ENCODE results near the gene ADISSP. TPM values are rescaled to one million over a fixed set of nuclear protein-coding genes. Genes with fewer than 3 reads are reported as not detected.

ADISSP gene
- total and polyA plus RNA-seq, 2 experiments from 2014 or later: 86.6 to 126 TPM

DNA sequence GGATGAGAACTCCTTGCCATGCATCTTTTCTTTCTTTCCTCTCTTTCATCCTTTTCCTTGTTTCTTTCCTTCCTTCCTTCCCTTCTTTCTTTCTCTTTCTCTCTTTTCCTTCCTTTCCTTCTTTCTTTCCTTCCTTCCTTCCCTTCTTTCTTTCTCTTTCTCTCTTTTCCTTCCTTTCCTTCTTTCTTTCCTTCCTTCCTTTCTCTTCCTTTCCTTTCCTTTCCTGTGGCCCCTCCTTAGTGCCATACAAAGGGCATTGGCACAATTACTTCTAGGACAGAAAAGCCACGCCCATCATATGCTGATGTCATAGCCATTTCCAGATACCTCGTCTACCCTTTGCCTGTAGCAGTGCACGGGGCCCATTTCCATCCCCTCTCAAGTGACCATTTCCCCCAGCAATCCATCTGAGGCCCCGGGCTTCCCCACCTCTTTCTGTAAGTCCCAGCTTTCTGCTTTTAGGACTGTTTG, 21.2 kb upstream of the ADISSP start (continued):
- TF ChIP-seq, protein P1, sequence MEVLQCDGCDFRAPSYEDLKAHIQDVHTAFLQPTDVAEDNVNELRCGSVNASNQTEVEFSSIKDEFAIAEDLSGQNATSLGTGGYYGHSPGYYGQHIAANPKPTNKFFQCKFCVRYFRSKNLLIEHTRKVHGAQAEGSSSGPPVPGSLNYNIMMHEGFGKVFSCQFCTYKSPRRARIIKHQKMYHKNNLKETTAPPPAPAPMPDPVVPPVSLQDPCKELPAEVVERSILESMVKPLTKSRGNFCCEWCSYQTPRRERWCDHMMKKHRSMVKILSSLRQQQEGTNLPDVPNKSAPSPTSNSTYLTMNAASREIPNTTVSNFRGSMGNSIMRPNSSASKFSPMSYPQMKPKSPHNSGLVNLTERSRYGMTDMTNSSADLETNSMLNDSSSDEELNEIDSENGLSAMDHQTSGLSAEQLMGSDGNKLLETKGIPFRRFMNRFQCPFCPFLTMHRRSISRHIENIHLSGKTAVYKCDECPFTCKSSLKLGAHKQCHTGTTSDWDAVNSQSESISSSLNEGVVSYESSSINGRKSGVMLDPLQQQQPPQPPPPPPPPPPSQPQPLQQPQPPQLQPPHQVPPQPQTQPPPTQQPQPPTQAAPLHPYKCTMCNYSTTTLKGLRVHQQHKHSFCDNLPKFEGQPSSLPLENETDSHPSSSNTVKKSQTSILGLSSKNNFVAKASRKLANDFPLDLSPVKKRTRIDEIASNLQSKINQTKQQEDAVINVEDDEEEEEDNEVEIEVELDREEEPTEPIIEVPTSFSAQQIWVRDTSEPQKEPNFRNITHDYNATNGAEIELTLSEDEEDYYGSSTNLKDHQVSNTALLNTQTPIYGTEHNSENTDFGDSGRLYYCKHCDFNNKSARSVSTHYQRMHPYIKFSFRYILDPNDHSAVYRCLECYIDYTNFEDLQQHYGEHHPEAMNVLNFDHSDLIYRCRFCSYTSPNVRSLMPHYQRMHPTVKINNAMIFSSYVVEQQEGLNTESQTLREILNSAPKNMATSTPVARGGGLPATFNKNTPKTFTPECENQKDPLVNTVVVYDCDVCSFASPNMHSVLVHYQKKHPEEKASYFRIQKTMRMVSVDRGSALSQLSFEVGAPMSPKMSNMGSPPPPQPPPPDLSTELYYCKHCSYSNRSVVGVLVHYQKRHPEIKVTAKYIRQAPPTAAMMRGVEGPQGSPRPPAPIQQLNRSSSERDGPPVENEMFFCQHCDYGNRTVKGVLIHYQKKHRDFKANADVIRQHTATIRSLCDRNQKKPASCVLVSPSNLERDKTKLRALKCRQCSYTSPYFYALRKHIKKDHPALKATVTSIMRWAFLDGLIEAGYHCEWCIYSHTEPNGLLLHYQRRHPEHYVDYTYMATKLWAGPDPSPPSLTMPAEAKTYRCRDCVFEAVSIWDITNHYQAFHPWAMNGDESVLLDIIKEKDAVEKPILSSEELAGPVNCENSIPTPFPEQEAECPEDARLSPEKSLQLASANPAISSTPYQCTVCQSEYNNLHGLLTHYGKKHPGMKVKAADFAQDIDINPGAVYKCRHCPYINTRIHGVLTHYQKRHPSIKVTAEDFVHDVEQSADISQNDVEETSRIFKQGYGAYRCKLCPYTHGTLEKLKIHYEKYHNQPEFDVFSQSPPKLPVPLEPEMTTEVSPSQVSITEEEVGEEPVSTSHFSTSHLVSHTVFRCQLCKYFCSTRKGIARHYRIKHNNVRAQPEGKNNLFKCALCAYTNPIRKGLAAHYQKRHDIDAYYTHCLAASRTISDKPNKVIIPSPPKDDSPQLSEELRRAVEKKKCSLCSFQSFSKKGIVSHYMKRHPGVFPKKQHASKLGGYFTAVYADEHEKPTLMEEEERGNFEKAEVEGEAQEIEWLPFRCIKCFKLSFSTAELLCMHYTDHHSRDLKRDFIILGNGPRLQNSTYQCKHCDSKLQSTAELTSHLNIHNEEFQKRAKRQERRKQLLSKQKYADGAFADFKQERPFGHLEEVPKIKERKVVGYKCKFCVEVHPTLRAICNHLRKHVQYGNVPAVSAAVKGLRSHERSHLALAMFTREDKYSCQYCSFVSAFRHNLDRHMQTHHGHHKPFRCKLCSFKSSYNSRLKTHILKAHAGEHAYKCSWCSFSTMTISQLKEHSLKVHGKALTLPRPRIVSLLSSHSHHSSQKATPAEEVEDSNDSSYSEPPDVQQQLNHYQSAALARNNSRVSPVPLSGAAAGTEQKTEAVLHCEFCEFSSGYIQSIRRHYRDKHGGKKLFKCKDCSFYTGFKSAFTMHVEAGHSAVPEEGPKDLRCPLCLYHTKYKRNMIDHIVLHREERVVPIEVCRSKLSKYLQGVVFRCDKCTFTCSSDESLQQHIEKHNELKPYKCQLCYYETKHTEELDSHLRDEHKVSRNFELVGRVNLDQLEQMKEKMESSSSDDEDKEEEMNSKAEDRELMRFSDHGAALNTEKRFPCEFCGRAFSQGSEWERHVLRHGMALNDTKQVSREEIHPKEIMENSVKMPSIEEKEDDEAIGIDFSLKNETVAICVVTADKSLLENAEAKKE (CRISPR knock-in tag; IDR thresholded peaks at IDR 0.05): no peak
- TF ChIP-seq POLR2AphosphoS5 (IDR thresholded peaks at IDR 0.05; ENCODE audit: low read depth): no peak
- TF ChIP-seq EZH2 (IDR thresholded peaks at IDR 0.05; ENCODE audit: low read depth, unreplicated experiment): no peak
- no peak for TF ChIP-seq CREB1 (CRISPR knock-in tag; IDR thresholded peaks at IDR 0.05; ENCODE audit: low read depth)
- no peak for TF ChIP-seq ZNF114 (CRISPR knock-in tag; IDR thresholded peaks at IDR 0.05)
- no peak for TF ChIP-seq JUNB (IDR thresholded peaks at IDR 0.05; ENCODE audit: unreplicated experiment)
- no peak for TF ChIP-seq STAT1 (IDR thresholded peaks at IDR 0.05; ENCODE audit: unreplicated experiment)
- no peak for TF ChIP-seq NANOG (IDR thresholded peaks at IDR 0.05; ENCODE audit: borderline replicate concordance)
- TF ChIP-seq EZH2phosphoT487 (IDR thresholded peaks at IDR 0.05; ENCODE audit: unreplicated experiment): no peak

DNA sequence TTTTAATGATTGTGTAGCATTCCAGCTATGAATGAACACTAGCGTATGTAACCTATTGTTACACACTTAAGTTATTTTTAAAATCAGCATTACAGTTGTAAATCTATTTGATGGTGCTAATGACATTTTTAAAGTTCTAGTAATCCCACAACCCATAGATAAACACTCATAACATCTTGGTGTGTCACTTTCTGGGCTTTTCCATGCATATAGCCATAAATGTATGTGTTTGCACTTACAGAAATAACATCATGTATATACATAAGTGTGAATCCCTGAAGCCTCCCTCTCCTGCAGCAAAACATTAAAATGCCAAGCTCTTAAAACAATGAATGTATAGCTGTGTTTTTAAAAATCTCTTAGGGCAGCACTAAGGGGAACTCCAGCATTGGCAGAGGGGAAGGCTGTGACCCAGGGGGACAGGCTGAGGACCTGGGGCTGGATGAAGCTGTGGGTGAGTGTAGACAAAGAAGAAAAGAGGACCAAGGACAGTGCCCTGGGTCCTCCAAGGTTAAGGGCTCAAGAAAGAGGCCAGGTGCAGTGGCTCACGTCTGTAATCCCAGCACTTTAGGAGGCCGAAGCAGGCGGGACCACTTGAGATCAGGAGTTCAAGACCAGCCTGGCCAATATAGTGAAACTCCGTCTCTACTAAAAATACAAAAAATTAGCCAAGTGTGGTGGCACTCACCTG, 19.9 kb upstream of the ADISSP start:
- peak overlapping the region; percentile 75 for H3K4me2 ChIP-seq
- H3K27me3 ChIP-seq (ENCODE audit: insufficient read depth): peaks cover 30% of the 10 kb centered on the region
- H3K4me1 ChIP-seq (ENCODE audit: insufficient read depth): peaks cover 7% of the 10 kb centered on the region; the same call in 1 of the 2 replicates
- 0 out of 2 replicates have a peak, but pooled peaks cover 2% of the 10 kb centered on the region for H3F3A ChIP-seq (replicated peaks; ENCODE audit: low read depth)
- H3K9me2 ChIP-seq (ENCODE audit: insufficient read depth): no peaks in the 10 kb centered on the region
- no peak overlapping the region for H3K27ac ChIP-seq (ENCODE audit: low read depth)
- no peaks in the 10 kb centered on the region for H3K9me3 Mint-ChIP-seq
- TF ChIP-seq, protein P2, sequence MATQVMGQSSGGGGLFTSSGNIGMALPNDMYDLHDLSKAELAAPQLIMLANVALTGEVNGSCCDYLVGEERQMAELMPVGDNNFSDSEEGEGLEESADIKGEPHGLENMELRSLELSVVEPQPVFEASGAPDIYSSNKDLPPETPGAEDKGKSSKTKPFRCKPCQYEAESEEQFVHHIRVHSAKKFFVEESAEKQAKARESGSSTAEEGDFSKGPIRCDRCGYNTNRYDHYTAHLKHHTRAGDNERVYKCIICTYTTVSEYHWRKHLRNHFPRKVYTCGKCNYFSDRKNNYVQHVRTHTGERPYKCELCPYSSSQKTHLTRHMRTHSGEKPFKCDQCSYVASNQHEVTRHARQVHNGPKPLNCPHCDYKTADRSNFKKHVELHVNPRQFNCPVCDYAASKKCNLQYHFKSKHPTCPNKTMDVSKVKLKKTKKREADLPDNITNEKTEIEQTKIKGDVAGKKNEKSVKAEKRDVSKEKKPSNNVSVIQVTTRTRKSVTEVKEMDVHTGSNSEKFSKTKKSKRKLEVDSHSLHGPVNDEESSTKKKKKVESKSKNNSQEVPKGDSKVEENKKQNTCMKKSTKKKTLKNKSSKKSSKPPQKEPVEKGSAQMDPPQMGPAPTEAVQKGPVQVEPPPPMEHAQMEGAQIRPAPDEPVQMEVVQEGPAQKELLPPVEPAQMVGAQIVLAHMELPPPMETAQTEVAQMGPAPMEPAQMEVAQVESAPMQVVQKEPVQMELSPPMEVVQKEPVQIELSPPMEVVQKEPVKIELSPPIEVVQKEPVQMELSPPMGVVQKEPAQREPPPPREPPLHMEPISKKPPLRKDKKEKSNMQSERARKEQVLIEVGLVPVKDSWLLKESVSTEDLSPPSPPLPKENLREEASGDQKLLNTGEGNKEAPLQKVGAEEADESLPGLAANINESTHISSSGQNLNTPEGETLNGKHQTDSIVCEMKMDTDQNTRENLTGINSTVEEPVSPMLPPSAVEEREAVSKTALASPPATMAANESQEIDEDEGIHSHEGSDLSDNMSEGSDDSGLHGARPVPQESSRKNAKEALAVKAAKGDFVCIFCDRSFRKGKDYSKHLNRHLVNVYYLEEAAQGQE (IDR thresholded peaks at IDR 0.05; ENCODE audit: unreplicated experiment): peak; percentile 38
- no peak for TF ChIP-seq ZNF331 (CRISPR knock-in tag; IDR thresholded peaks at IDR 0.05; ENCODE audit: low read depth)
- no peaks in the 10 kb centered on the region for H3K36me3 ChIP-seq (ENCODE audit: insufficient read depth)
- H3K27me3 Mint-ChIP-seq (ENCODE audit: insufficient read depth, low read depth, poor library complexity): peaks cover 12% of the 10 kb centered on the region
- DNase-seq (ENCODE audit: low spot score) (no peak), ATAC-seq (no peak)
- peak overlapping the region; percentile 61 for H3K4me3 Mint-ChIP-seq
- peaks cover 20% of the 10 kb centered on the region for H4K20me1 ChIP-seq (replicated peaks; ENCODE audit: insufficient read depth)
- peak overlapping the region; percentile 37 for H3K4me3 ChIP-seq
- H3K4me1 Mint-ChIP-seq: peaks cover 19% of the 10 kb centered on the region
- H3K36me3 Mint-ChIP-seq (ENCODE audit: low read depth): peaks cover 6% of the 10 kb centered on the region
- H3K27ac Mint-ChIP-seq: no peak overlapping the region
- peak overlapping the region; percentile 77 for H2AFZ ChIP-seq
- H3K79me2 ChIP-seq (replicated peaks; ENCODE audit: insufficient read depth): no peaks in the 10 kb centered on the region; the same call in 1 of the 2 replicates

Measured in GM23338 (cell line).